ENCODE results near the gene AGBL1.

- TF ChIP-seq, protein P1, sequence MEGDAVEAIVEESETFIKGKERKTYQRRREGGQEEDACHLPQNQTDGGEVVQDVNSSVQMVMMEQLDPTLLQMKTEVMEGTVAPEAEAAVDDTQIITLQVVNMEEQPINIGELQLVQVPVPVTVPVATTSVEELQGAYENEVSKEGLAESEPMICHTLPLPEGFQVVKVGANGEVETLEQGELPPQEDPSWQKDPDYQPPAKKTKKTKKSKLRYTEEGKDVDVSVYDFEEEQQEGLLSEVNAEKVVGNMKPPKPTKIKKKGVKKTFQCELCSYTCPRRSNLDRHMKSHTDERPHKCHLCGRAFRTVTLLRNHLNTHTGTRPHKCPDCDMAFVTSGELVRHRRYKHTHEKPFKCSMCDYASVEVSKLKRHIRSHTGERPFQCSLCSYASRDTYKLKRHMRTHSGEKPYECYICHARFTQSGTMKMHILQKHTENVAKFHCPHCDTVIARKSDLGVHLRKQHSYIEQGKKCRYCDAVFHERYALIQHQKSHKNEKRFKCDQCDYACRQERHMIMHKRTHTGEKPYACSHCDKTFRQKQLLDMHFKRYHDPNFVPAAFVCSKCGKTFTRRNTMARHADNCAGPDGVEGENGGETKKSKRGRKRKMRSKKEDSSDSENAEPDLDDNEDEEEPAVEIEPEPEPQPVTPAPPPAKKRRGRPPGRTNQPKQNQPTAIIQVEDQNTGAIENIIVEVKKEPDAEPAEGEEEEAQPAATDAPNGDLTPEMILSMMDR (IDR thresholded peaks at IDR 0.05), result no peak
- no peak for TF ChIP-seq POLR2A (IDR thresholded peaks at IDR 0.05)
Observed at GRCh38 chr15:86813892-86814291, 734.2 kb downstream of the AGBL1 start.

All from Peyer's patch (tissue), 4 donors.